ENCODE results near the gene TCF3.

DNA sequence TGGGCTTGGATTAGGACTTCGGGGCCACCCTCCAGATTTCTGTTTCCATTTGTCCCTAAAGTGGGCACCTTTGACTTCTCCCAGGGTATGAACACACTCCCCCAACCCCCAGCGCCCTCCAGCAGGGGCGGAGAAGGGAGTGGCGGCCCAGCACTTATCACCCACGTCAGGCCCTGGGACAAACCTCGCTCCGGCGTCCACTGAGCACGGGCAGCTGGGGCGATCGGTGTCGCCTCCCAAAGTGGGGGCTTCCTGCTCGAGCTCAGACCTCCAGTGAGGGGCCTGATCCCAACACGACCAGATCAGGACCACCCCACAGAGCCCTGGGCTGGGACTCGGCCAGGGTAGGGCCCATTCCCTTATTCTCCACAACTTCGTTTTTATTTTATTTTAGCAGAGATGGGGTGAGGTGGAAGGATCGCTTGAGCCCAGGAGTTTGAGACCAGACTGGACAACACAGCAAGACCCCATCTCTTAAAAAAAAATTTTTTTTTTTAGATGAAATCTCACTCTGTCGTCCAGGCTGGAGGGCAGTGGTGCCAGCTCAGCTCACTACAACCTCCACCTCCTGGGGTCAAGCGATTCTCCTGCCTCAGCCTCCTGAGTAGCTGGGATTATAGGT lies 3.7 kb upstream of the TCF3 start:
- TF ChIP-seq EP300 (IDR thresholded peaks at IDR 0.05) (no peak), POLR2A (IDR thresholded peaks at IDR 0.05) (no peak)
- TF ChIP-seq, protein P1, sequence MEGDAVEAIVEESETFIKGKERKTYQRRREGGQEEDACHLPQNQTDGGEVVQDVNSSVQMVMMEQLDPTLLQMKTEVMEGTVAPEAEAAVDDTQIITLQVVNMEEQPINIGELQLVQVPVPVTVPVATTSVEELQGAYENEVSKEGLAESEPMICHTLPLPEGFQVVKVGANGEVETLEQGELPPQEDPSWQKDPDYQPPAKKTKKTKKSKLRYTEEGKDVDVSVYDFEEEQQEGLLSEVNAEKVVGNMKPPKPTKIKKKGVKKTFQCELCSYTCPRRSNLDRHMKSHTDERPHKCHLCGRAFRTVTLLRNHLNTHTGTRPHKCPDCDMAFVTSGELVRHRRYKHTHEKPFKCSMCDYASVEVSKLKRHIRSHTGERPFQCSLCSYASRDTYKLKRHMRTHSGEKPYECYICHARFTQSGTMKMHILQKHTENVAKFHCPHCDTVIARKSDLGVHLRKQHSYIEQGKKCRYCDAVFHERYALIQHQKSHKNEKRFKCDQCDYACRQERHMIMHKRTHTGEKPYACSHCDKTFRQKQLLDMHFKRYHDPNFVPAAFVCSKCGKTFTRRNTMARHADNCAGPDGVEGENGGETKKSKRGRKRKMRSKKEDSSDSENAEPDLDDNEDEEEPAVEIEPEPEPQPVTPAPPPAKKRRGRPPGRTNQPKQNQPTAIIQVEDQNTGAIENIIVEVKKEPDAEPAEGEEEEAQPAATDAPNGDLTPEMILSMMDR (IDR thresholded peaks at IDR 0.05) = no peak
